ENCODE measurements around the gene LGMN.
"Not testable (repeated sequence)": the region's sequence is repeated elsewhere in the genome, so short reads cannot be mapped to it uniquely, and the experiment has no call there.

LGMN gene

GRCh38 chr14:92694807-92695206, 53.6 kb downstream of the LGMN start:
- no peak for DNase-seq (ENCODE audit: low spot score)

DNA sequence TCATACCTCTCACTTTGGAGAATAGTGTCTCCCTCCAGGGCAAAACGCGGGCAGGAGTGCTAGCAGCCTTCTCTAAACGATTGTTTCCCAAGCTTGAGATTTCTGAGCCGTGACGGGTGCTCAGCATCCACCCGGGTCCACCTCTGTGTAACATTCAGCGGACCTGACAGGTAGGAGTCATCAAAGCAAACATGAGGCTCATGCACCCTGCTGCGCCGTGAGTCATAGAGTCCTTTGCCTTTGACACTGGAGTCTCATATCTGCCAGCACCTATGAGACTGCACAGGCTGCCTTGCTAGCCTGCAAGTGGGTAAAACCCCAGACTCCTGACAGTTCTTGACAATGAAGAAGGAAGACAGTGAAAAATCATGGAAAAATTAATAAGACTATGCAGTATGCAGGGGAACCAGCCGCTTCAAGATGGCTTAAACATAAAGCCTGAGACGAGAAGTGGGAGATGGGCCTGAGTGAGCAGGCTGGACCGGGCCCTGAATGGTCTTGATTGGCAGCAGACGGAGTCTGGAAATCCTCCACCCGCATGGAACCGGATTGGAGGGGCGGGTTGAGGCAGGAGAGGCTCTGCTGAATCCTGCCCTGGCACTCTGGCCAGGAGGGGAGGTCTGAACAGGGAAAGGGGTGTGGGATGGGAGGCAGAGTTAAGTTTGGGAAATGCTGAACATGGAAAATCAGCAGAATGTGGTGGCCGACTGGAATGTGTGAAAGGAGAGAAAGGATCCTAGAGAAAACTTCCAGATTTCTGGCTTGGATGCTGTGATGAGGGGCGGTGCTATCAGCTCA, 54.2 kb downstream of the LGMN start:
- DNase-seq (ENCODE audit: low spot score) = no peak

DNA sequence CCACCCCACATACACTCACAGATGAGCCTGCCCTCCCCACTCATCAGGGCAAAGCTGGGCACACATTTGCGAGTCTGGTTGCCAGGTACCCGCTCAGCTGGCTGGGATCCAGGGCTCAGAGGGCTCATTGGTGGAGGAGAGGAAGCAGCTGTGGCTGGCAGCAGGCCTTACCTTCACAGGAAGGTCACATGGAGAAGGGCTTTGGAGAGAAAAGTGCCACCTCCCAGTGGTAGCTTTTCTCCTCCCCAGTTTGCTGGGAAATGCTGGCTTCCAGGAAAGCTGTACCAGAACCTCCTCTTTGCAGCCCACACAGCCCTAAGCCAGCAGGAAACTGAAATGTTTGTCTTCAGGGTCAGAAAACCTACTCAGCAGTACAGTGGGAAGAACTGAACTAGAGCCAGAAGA, 55.6 kb downstream of the LGMN start:
- DNase-seq (ENCODE audit: low spot score) = no peak

GRCh38 chr14:92690171-92691011, 58.0 kb downstream of the LGMN start:
- DNase-seq (ENCODE audit: low spot score) = no peak

DNA sequence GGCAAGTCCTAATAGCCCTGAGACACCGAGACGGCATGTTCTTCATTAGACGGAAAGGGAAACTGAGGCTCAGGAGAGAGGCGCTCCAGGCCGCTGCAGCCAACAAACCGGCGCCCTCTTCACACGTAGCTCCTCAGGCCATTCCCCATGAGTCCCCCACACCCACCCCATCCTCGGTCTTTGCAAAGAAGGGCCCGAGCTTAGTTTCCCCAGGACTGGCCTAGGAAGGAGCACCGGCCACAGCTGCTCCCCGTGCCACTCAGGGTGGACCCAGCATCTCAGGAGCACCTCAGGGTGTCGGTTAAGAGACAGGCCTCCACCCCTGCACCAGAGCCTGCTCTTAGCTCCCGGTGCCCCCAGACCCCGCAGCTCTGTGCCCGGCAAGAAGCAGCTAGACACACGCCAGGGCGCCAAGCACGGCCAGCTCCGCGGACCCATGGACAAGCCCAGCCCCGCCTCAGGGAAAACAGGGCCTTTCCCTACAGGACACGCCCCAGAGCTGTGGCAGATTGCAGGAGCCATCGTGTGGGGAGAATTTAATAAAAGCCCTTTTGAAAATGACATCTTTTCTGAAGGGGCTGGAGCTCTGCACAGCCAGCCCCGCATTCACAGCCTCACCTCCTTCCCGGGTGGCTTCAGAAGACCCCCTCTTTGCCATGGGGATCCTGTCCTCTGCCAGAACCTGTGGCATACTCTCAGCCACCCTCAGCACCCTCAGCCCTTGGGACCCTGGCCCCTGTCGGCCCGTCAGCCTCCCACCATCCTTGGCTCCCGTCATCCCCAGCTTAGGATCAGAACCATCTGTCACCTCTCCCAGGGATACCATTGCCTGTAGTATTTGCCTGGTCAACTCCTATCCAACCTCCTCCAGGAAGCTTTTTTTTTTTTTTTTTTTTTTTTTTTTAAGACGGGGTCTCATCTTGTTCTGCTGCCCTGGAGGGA, 59.7 kb downstream of the LGMN start:
- no peak for DNase-seq (ENCODE audit: low spot score)

DNA sequence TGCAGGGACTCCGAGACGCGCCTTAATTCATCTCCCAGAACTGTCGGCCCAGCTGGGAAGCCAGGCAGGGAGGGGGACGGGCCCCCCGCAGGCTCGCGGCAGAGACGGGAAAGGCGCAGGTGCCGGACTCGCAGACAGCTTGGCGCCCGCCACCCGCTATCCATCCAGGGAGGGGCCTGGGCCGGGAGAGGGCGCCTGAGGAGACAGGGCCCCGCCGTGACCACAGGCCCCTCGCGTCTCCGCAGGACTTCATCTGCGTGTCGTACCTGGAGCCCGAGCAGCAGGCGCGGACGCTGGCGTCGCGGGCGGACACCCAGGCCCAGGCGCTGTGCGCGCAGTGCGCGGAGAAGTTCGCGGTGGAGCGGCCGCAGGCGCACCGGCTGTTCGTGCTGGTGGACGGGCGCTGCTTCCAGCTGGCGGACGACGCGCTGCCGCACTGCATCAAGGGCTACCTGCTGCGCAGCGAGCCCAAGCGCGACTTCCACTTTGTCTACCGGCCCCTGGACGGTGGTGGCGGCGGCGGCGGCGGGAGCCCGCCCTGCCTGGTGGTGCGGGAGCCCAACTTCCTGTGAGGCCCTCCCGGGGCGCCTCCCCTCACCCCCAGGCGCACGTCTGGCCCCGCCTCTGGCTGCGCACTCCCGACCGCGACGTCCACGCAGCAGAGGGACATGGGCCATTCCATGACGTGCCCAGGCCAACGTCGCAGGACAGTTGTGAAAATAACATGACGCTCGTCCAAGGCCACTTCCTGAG, 60.6 kb downstream of the LGMN start:
- DNase-seq (ENCODE audit: low spot score) = no peak

DNA sequence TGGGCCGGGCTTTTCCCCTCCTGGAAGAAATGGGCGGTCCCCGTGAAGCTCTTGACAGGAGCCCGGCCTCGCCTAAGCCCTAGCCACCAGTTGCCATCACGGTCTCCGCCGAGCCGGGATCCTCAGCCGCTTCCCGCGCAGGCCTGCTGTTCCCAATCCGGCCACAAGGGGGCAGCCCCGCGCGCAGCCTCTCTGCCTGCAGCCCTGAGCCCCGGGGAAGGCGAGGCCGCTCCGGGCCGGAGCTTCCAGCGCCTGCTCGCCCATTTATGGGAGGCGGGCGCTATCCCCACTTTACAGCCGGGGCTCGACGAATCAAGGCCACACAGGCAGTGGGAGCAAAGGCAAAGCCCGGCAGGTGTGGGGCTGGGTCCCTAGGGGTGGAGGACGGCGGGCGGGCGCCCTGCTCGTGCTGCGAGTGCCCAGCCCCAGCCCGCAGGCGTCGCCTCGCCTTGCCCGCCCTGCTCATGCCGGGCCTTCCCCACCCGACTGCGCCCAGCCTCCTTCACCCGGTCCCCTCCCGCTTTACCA, 61.5 kb downstream of the LGMN start:
- peak; percentile 75 for DNase-seq (ENCODE audit: low spot score)

DNA sequence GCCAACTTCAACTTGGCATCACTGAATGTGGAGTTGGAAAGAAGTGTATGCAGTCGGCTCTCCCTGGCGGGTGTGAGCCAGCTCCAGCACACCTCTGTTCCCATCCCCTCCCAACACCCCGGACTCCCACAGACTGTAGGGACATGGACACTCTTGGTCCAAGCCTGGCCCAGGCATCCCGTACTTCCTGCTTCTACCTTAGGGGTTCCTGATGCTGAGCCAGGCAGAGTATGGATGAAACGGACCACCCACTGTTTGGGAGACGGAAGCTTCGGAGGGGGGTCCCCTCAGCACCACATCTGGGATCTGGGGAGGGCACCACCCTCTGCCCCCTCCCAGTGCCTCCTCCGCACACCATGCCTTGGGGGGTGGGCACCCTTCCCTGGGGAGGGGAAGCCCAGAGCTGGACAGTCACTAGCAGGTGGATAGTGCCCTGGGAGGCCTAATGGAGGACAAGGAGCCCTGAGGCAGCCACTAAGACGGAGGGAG, 62.0 kb downstream of the LGMN start:
- DNase-seq (ENCODE audit: low spot score) = no peak

DNA sequence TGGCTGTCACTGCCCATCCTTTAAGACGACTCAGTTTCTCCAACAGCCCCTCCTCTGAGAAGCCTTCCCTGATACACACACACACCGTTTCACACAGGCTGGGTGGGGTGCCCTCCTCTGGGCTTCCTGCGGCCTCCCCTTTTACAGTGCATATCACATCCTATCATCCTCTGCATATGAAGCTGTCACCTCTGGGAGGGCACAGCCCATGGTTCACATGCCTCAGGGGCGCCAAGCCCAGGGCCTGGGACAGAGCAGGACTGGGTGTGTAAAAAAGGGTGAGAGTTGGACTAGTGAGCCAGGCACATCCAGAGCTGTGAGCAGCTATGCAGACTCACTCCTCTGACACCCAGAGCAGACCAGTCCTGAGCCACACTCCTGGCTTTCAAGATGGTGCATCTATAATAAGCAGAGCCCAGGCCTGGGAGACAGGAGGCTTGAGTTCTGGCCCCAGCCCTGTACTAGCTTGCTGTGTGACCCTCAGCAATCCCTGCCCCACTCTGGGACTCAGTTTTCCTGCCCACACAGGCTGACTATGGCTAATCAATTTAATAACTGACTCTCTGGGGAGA, 62.6 kb downstream of the LGMN start:
- no peak for DNase-seq (ENCODE audit: low spot score)

DNA sequence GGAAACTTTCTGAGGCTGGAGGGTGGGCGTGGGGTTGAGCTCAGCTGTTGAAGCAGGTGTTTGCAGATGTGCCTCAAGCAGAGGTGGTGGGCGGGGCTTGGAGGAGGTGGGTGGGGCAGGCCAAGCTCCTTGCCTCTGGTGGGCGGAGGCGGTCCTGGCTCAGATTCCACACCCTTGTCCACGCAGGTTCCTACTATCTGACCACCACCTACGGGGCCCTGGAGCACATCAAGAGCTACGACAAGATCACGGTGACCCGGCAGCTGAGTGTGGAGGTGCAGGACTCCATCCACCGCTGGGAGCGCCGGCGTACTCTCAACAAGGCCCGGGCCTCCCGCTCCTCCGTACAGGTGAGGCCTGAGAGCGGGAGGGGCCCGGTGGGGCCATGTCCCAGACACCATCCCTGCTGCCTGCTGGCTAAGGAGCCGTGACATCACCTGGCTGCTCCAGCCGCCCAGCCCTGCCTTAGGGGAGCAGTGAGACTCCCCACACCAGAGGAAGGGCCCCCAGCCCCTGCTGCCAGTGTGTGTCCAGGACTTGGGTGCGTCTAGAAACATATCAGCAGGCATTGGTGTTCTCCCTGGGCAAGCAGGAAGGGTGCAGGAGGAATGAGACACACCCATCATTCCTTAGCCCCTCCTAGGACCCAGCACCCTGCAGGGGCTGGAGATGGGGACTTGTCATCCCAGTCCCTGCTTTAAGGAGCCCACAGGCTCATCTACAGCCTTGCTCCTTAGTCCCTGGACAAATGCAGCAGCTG, 63.4 kb downstream of the LGMN start:
- no peak for DNase-seq (ENCODE audit: low spot score)

GRCh38 chr14:92683041-92683440, 65.4 kb downstream of the LGMN start:
- DNase-seq (ENCODE audit: low spot score) = no peak

DNA sequence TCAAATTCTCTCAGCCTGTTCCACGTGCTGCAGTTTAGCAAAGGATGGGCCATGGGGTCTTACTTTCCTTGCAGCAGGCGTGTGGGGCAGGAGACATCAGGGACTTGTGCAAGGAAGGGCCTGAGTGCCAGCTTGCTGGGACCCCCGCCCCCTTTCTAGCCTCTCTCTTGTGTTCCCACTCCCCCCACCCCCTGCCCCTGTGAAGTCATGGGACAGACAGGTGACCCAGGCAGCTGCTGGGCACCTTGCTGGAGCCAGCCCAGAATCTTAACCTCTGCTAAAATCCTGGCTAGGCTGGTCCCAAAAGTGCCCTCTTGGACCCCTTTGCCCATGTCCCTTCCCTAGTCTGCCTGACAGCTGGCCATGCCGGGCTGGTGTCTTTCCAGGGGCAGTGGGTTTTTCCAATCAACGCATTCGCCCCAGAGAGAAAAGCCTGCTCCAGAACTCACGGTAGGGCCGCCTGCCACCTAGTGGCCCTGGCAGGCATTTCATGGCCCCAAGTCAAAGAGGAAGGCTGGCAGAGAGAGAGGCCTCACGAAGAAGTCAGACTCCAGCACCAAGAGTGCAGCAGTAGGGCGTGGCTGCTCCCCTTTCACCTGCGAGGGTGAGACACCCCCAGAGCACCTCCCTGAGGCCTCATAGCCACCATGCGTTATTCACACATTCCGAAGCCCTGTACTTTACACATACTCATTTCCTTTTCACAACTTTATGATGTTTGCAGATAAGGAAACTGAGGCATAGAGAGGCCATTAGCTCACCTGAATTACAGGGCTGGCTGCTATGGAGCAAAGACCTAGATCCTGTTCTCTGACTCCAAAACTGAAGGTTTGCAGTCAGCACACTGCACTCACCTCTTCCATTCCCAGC, 67.4 kb downstream of the LGMN start:
- peak; percentile 82 for DNase-seq (ENCODE audit: low spot score)

DNA sequence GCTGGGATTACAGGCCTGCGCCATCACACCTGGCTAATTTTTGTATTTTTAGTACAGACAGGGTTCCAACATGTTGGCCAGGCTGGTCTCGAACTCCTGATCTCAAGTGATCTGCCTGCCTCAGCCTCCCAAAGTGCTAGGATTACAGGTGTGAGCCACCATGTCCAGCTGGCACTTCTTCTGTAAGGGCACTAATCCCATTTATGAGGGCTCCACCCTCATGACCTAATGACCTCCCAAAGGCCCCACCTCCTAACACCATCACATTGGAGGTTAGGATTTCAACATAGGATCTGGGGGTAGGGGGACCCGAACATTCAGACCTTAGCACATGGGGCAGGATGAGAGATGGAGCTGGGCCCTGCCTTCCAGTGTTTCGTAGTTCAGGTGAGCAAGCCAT, 68.1 kb downstream of the LGMN start:
- DNase-seq (ENCODE audit: low spot score) = not testable (repeated sequence)

- no peak for DNase-seq (ENCODE audit: low spot score)
These were observed 69.2 kb downstream of the LGMN start for GRCh38 chr14:92679246-92679645.

DNA sequence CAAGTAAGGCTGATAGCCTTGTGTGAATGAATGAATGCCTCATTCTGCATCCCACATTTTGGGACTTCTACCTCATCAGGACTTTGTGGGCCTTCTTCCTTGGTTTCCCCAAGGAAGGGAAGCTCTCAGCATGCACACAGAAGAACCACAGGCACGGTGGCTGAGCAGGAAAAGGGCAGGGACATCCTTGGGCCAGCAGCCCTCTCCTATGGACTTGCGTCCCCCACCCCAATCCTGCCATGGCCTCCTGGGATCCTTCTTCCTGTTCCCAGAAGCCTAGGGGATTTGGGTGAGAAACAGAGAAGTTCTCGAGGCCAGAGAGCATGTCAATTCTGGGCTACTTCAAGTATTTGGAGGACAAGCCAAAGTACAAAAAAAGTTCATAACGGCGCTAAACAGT, 69.7 kb downstream of the LGMN start:
- DNase-seq (ENCODE audit: low spot score) = no peak

GRCh38 chr14:92677955-92678354, 70.5 kb downstream of the LGMN start:
- no peak for DNase-seq (ENCODE audit: low spot score)

GRCh38 chr14:92677087-92677668, 71.2 kb downstream of the LGMN start:
- DNase-seq (ENCODE audit: low spot score) = peak; percentile 87

DNA sequence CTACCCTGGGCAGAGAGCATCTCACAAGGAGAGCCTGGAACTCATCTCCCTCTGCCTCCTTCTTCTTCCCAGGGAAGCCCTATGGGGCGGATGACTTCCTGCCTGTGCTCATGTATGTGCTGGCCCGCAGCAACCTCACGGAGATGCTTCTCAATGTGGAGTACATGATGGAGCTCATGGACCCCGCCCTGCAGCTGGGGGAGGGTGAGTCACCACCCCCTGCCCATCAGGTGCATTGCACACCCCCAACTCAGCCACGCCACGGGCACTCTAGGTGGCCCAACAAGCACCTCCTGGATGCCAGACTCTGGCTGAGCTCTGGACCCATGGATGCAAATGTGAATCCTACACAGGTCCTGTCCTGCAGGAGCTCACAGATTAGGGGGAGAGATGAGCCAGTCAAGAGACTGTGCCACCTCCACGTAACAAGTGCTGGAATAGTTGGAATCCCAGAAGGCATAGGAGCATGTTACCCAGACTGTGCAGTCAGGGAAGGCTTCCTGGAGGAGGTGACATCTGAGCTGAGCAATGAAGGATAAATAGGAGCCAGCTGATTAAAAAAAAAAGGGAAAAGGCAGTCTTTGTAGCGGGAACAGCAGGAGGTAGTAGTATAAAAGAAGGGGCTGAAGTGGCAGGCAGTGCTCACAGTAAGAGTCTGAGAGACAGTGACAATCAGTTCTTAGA, 71.9 kb downstream of the LGMN start:
- DNase-seq (ENCODE audit: low spot score) = no peak
